Lower leg skin (tissue), 3 donors: Measurements from ENCODE around the gene TENT4A.

Experiments
- POLR2A ChIP-seq, 2 donors: fragments of 450-650 bp; IDR thresholded peaks; one replicate each; pipeline ENCODE4 v1.6.1; 2016 to 2017; ENCODE audit warnings: antibody characterized with exemption in 2 of 2, mild to moderate bottlenecking in 1 of 2, moderate library complexity in 1 of 2
- TF ChIP-seq, protein P1 (sequence below), 3 donors: fragments of 450-650 bp; IDR thresholded peaks; one replicate each; pipeline ENCODE4 v1.5.1; 2016; ENCODE audit warnings: antibody characterized with exemption in 3 of 3, mild to moderate bottlenecking in 3 of 3, moderate library complexity in 2 of 3

DNA sequence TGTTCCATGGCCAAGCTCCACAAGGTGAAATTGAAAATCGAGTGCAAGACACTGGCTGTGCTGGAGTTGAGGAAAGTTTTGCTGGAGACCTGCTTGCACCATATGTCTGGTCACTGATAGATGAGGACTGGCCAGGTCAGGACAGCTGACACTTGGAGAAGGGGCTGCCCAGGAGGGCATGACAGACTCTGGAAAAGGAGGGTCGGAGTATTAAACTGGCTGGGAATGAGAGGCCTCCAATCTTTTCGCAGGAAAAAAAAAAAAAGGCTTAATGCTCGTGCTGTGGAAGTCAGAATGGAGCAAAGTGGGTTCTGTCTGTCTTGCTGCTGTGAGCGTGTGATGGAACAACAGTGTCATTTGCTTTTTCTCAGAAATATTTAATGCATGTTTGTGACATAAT is 5.5 kb downstream of the TENT4A start:
- no peak for TF ChIP-seq POLR2A (IDR thresholded peaks at IDR 0.05)
- TF ChIP-seq, protein P1, sequence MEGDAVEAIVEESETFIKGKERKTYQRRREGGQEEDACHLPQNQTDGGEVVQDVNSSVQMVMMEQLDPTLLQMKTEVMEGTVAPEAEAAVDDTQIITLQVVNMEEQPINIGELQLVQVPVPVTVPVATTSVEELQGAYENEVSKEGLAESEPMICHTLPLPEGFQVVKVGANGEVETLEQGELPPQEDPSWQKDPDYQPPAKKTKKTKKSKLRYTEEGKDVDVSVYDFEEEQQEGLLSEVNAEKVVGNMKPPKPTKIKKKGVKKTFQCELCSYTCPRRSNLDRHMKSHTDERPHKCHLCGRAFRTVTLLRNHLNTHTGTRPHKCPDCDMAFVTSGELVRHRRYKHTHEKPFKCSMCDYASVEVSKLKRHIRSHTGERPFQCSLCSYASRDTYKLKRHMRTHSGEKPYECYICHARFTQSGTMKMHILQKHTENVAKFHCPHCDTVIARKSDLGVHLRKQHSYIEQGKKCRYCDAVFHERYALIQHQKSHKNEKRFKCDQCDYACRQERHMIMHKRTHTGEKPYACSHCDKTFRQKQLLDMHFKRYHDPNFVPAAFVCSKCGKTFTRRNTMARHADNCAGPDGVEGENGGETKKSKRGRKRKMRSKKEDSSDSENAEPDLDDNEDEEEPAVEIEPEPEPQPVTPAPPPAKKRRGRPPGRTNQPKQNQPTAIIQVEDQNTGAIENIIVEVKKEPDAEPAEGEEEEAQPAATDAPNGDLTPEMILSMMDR (IDR thresholded peaks at IDR 0.05) = no peak
